ENCODE data around the gene PDCL2.
"Not testable (repeated sequence)": the region's sequence is repeated elsewhere in the genome, so short reads cannot be mapped to it uniquely, and the experiment has no call there.

The PDCL2 gene, protein sequence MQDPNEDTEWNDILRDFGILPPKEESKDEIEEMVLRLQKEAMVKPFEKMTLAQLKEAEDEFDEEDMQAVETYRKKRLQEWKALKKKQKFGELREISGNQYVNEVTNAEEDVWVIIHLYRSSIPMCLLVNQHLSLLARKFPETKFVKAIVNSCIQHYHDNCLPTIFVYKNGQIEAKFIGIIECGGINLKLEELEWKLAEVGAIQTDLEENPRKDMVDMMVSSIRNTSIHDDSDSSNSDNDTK

DNA sequence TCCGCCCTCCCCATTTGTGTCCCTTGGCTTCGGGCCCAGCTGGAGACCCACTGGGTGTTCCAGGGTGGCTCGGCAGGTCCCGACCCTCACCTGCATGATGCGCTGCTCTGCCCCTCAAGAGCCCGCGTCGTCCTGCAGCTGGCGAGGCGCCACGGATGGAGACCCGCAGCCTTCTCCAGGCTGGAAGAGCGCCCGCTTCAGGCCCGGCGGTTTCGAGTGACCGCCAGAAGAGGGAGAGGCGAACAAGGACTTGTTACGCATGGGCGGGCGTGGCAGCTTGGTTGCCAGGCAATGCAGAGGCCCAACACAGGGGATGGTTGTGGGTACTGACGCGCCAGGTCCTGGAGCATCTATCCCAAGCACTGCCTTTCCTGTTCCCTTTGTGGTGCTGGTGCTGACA lies at the start of gene PDCL2:
Gene PDCL2 (minus strand): TSS at position 232 of the 400 bp plus-strand sequence. CDS start 136 bp downstream, at position 96.
- peak; percentile 71 to 84 for DNase-seq

DNA sequence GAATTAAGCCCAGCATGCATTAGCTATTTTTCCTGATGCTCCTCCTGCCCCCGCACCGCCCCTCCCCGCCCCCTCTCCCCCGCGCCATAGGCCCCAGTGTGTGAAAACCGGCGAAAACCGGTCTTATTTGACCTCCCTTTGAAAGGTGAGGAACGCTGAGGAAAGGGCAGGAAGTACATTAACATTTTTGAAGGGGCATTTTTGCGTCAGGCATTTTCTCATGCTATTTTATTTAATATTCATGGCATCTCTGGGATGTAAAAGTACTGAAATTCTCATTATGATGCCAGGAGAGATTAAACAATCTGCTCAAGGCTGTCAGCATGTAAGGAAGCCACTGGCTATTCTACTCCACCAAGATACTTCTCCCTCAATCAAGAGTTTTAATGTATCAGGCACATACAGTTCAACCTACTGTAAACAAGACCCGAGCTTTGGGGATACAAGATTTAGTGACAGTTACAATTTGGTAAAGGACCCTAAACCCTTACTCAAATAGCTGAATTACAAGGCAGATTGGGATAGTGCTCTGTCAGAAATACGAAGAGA lies 45.3 kb upstream of the PDCL2 start:
- DNase-seq, result peak; percentile 65 to 85

DNA sequence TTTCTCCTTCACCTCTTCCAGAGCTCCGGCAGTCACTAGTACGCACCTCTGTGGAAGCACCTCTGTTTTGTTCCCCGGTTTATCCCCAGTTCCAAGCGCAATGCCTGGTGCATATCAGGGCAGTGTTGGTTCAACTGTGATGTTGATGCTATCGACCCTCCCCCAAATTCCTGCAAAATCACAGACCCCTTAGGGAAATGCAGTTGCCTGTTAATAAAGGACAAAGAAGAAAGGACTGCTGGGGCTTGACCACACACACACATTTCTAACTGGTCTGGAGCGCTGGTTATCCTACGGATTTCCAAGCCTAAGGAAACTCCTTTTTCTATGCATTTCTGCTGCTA lies 44.6 kb upstream of the PDCL2 start:
- DNase-seq, result no peak

DNA sequence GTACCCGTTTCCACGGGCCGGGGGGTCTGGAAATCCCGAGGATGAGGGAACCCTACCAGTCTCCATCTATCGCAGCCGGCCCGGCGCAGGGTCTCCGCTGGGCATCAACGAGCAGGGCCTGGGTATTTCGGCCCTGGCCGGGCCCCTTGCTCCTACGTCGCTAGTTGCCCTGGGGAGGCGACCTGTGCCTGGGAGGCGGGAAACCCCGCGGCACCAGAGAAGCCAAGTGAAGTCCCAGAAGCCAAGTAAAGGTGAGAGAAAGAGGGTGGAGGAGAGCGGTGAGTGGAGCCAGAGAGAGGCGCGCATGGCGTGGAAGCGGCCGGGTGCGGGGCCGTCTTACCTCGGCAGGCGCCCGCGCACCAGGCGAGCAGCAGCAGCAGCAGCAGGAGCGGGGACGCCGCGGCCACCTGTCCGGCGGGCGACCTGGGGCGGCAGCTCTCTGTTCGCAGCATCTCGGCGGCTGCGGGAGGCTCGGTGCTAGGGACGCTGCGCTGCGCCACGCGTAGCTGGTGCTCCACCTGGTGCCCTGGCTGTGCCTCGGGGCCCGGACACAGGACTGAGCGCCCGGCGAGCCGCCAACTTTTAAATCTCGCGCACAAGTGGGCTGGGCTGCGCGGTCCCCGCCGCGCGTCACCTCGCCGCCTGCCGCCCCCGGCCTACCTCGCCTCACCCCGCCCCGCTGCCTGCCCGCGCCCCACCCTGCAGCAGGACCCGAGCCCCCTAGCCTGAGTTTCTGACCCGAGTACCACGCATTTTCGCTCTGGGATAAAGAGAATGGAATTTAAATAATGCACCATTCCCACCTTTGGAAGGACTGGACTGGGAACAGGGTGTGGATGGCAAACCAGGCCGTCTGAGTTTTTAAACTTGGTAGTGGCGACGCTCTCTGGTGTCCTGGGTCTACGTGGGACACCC lies 44.0 kb upstream of the PDCL2 start, which contains the start of gene NMU:
Gene NMU (minus strand): TSS at position 558 of the 915 bp plus-strand sequence. CDS start 106 bp downstream, at position 452.
- DNase-seq, result peak; percentile 64 to 92

DNA sequence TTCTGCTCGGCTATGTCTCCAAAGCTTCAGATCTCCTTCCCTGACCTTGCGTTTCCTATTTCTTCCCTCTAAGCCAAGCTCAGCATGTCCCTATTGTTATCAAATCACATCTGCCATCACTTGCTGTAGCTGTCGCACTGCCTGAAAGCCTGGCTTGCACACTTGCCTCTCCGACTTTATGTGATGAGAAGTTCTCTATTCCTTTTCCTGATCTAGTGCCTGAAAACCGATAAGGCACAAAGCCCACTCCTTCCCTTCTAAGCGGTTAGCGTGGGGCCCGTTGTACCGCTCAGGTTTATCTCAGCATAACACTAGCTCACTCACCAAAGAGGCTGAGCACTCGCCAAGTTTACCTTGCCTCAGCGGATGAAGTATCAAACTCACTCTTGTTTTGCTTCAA lies 43.2 kb upstream of the PDCL2 start:
- DNase-seq, result peak in 1 of 2 experiments; percentile 60

DNA sequence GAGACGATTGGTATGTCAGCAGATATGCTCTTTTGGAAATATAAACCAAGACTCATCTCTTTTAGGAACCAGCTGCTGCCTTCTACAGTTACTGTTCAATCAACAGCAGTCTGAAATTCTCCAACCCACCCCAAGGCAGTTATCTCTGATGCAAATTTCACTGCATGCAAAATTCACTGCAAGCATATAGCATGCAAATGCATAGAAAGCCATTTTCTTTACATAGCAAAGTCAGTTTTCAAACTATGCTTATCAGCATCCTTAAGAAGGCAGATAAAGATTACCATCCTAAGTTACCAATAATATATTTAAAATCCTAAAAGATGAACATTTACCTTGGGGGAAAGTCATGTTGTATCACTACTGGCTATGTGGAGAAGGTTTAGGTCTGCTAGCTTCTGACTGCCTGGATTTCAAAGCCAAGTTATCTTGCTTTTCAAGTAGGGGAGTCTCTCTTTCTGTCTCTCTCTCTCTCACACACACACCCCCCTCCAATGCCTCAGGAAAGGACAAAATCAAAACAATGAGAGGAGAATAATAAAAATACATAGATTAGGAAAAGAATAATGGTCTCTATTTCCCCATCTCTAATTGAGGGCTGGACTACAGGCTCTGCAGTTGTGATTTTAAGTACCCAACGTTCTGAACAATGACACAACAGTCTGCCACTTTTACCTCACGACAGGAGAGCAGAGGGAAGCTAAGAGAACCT lies 42.5 kb upstream of the PDCL2 start:
- DNase-seq, result peak; percentile 92 to 94

DNA sequence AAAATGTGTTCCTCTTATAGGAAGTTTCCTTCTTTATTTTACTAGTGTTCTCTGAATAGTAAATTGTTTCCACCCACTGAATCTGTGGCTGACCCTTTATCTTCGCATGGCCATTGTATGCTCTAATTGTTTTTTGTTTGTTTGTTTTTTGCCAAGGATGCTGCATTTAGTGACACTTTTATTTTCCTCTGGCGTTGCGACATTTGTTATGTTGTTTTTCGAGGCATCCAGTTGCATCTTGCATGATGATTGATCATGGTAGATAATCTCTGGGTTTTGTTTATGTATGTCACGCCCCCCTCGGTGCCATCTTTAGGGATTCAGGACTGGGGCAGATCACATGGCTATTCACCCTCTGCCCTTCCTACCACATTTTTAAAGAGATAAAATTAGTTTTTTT lies 41.9 kb upstream of the PDCL2 start:
- peak; percentile 57 to 70 for DNase-seq

DNA sequence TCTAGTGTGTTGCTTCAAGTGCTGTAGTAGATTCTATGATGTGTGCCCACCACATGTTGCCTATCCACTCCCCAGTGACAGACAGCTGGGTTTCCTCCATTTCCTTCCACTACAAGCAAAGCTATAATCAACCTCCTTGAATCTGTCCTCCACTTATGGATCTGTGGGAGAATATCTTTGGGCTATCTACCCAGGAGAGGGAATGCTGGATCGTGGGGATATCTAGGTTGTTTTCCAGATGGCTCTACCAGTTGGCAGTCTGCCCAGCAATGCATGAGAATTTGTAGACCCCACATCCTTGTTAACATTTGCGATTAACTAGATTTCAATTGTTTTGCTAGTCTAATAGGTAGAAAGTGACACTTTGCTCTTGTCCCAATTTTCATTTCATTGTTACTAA lies 33.8 kb upstream of the PDCL2 start:
- no peak for DNase-seq

DNA sequence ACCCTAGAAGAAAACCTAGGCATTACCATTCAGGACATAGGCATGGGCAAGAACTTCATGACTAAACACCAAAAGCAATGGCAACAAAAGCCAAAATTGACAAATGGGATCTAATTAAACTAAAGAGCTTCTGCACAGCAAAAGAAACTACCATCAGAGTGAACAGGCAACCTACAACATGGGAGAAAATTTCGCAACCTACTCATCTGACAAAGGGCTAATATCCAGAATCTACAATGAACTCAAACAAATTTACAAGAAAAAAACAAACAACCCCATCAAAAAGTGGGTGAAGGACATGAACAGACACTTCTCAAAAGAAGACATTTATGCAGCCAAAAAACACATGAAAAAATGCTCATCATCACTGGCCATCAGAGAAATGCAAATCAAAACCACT lies 32.0 kb upstream of the PDCL2 start:
- not testable (repeated sequence) for DNase-seq

DNA sequence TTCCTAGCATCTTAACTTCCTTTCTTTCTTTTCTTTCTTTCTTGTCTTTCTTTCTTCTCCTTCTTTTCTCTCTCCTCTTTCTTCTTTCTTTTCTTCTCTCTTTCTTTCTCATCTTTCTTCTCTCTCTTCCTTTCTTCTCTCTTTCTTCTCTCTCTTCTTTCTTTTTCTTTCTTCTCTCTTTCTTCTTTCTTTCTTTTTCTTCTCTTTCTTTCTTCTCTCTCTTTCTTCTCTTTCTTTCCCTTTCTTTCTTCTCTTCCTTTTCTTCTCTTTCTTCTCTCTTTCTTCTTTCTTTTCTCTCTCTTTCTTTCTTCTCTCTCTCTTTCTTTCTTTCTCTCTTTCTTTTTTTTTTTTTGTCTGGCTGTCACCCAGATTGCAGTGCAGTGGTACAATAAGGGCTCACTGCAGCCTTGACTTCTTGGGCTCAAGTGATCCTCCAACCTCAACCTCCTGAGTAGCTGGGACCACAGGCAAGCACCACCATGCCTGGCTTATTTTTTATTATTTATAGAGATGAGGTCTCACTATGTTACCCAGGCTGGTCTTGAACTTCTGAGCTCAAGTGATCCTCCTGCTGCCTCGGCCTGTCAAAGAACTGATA lies 26.6 kb upstream of the PDCL2 start:
- no peak for DNase-seq

DNA sequence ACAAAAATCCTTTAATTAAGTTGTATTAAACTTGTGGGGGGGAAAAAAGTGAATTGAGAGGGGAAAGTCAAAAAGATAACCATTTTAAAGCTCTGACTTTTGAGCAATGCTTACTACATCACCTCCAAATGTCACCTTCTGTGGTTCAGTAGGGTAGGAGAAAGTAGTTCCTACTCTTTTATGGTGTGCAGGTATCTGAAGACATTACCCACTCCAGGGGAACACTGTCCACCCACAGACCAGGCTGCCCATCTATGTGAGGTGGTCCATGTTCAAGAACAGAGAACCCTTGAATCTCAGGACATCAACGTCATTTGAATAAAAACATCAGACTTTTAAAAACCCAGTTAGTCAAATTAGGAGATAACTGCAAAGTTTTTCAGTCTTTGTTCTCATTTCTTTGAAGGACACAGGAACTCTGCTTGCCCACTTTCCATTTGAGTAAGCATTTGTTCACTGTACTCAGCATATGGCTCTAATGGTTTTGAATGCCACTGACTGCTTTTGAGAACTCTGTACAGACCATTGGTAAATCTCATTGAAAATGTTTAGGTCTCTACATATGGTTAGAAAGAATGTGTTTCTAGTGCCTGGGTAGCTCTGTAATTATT lies 25.6 kb upstream of the PDCL2 start:
- DNase-seq, result no peak

DNA sequence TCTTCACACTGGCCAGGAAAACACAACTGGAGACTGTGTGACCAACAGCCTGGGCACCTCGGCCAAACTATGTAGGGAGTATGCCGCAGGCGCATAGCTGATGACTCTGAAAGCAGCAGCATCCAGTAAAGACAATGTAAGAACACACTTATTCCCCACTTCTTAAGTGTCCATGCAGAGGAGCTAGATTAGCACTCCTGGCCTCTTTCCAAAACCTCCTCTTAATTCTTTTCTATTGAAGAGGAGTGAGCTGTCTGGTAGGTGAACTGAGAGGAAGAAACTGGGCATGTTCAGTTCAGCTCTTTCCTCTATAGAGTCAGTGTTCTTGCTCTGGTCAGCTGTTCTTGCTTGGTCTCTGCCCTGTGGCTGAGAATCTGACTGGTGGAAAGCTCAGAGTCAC lies 23.0 kb upstream of the PDCL2 start:
- no peak for DNase-seq

DNA sequence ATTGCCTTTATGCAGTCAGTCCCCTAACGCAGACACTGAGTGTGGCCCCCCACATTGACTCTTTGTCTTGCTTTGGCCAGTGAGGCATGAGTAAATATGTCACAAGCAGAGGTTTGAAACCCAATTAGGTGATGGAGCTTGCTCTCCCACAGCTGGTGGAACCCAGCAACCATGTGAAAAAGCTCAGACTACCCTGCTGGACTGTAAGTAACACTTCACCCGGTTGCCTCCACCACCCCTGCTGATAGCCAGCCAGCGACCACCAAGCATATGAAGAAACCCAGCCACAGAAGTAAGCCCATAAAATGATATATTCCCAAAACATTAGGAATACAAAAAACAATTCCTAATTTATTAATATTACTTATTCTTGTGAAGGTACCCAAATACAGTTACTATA lies 21.6 kb upstream of the PDCL2 start:
- no peak for DNase-seq

DNA sequence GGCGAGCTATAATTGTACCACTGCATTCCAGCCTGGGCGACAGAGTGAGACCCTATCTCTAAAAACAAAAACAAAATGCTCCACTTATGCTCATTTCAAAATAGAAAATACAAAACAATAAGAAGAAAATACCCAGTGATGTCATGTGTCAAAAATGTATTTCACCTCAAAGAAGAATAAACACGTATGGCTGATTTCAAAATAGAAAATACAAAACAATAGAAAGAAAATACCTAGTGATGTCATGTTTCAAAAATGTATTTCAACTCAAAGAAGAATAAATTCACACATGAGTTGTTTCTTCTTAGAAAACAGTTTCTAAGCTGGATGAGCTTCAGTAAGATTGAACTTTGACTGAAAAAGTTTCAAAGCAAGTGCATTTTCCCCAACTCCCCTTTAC lies 20.3 kb upstream of the PDCL2 start:
- no peak for DNase-seq

DNA sequence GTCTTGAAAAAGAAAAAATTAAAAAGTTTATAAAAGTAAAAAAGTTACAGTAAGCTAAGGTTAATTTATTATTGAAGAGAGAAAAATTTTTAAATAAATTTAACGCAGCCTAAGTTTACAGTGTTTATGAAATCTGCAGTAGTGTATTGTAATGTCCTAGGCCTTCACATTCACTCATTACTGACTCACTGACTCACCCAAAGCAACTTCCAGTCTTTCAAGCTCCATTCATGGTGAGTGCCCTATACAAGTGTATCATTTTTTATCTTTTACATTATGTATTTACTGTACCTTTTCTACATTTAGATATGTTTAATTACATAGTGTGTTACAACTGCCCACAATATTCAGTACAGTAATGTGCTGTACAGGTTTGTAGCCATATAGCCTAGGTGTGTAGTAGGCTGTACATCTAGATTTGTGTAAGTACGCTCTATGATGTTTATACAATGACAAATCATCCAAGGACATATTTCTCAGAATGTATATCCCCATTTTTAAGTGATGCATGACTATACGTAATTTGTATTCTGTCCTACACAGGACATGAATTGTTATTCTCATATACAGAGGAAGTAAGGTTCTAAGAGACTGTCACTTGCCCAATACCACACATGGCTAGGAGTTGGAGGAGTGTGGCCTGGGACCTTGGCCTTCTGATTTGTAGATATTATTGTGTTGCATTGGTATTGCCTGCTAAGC lies 19.5 kb upstream of the PDCL2 start:
- no peak for DNase-seq

DNA sequence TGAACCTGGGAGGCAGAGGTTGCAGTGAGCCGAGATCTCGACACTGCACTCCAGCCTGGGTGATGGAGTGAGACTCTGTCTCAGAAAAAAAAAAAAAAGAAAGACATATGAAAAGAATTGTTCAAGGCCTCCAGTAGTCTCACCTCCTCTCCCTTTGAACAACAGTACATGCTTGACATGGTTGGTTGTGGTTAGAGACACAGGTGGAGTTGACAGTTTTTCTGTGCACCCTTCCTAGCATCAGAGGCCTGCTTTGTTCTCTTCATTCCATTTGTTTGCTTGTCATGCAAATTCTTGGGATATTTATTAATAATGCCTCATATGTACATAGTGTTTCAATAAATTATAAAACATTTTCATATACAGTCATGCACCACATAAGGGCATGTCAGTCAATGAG lies 18.3 kb upstream of the PDCL2 start:
- peak; percentile 89 to 93 for DNase-seq

DNA sequence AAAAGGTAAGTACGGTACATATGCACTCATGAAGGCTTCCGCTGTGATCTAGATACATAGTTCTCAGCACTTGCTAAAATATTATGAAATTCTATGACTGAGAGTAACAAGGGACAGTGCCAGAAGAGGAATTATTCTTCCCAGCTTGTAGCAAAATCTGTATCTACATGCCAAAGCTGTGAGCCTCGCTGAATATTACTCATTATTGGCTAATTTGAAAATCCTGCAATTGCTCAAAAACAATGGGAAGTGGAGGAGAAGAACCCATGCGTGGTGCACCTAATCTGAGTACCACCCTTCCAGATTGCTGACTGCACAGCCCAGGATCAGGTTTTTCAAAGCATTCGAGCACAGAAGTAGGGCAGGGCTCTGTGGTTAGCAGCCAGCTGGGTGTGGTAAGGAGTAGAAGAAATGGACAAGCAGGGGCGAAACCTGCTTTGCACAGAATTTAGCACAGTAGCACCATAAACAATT lies 17.4 kb upstream of the PDCL2 start:
- DNase-seq, result peak in 1 of 2 experiments; percentile 52

DNA sequence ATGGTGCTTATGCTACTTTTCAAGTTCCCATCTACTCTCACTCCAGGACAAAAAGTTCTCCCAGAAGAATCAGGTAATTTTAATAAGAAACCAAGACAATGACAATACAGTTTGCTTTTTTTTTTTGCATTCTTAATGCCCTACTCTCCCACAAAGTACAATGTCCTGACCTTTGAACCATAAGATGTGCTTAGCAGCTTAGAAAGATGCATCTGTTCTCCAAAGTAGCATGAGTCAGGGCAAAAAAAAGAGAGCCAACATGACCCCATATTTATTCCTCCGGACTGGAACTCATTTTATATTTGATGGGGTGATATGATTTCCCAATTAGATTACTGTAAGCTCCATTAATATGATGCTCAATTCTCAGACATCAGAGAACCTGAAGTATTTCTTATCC lies 16.5 kb upstream of the PDCL2 start:
- DNase-seq, result no peak

DNA sequence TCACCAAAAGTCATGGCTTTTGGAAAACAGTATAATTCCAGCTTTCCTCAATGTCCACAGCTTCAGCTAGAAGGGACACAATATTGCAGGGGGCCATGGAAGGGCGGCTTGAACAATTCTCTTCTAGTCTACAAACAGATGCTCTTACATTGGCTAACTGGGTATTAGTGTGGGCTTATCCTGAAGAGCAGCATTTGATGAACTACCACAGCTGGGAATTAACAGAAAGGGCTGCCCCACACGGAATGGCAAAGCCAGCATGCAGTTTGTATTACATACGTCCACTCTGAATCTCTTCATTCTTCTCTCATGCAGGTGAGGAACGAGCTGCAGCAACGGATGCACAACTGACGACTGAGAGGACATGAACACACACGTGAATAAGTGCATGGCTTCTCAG lies 13.0 kb upstream of the PDCL2 start:
- no peak for DNase-seq

DNA sequence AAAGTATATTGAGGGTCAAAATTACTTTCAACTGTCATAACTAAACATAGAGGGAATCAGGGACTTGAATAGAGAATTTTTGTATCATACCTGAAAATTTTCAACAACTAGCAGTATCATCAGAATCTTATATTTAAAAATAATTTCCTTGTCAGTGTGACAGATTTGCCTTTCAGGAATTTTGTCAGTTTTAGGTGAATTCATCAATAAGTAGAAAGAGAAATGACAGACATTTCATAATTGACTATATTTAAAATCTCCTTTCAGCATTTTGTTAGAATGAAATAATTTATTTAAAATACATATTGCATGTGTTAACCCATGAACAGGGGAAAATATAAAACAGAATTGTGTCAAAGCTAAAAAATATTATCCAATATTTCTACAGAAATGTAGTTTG lies 8.6 kb upstream of the PDCL2 start:
- no peak for DNase-seq

DNA sequence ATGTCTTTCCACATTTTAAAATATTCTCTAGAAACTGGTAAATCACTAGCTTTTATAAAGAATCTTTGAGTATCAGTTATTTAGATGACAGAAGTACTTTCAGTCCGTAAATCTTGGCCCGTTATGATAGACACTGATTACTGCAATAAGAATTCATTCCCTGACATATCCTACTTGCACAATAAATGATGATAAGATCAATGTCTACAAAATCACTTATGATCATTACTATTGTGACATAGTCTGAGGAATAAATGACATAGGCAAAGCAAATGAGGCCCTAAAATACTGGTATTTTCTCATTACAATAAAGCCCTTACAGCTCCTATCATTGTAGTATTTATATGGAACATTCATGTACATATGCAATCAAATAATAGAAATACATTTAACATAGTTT lies 6.6 kb upstream of the PDCL2 start:
- no peak for DNase-seq

DNA sequence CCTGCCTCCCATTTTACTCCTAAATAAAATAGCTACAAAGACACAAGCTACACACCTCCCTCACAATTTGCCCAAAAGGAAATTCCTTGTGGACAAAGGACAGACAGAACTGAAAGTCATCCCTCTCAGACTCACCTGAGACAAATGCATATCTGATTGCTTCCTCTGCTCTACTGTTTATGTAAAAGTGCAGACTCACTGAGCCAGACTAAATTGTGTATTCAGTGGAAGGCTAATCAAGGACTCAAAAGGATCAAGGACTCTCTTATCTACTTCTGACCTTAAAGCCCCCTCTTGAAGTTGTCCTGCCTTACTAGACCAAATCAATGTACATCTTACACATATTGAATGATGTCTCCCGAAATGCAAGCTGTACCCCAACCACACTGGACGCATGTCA lies 3.9 kb downstream of the PDCL2 start:
- no peak for DNase-seq
